Thyroid gland (tissue), 4 donors: ENCODE measurements around the gene JAM2.

ENCODE experiments used
- POLR2A ChIP-seq, 2 donors: fragments of 450-650 bp; IDR thresholded peaks; one replicate each; pipeline ENCODE4 v1.6.1; 2017; ENCODE audit warnings: antibody characterized with exemption in 2 of 2, mild to moderate bottlenecking in 2 of 2, moderate library complexity in 1 of 2
- TF ChIP-seq, protein P1 (sequence below), 6 experiments: fragments of 200-600 bp in 3 of 6; fragments of 450-650 bp in 3 of 6; sonication (generic) in 3 of 6; IDR thresholded peaks; one replicate each; pipeline ENCODE4 v1.5.1; 2016 to 2019; ENCODE audit warnings: antibody characterized with exemption in 6 of 6, mild to moderate bottlenecking in 2 of 6, inconsistent platforms in 1 of 6, moderate library complexity in 1 of 6

GRCh38 chr21:25708467-25709065 lies 69.5 kb downstream of the JAM2 start:
- TF ChIP-seq, protein P1, sequence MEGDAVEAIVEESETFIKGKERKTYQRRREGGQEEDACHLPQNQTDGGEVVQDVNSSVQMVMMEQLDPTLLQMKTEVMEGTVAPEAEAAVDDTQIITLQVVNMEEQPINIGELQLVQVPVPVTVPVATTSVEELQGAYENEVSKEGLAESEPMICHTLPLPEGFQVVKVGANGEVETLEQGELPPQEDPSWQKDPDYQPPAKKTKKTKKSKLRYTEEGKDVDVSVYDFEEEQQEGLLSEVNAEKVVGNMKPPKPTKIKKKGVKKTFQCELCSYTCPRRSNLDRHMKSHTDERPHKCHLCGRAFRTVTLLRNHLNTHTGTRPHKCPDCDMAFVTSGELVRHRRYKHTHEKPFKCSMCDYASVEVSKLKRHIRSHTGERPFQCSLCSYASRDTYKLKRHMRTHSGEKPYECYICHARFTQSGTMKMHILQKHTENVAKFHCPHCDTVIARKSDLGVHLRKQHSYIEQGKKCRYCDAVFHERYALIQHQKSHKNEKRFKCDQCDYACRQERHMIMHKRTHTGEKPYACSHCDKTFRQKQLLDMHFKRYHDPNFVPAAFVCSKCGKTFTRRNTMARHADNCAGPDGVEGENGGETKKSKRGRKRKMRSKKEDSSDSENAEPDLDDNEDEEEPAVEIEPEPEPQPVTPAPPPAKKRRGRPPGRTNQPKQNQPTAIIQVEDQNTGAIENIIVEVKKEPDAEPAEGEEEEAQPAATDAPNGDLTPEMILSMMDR (IDR thresholded peaks at IDR 0.05): peak; percentile 50 to 81 (median 62)
- no peak for TF ChIP-seq POLR2A (IDR thresholded peaks at IDR 0.05)
